ENCODE results near the gene TGFBR2.

The TGFBR2 gene

DNA sequence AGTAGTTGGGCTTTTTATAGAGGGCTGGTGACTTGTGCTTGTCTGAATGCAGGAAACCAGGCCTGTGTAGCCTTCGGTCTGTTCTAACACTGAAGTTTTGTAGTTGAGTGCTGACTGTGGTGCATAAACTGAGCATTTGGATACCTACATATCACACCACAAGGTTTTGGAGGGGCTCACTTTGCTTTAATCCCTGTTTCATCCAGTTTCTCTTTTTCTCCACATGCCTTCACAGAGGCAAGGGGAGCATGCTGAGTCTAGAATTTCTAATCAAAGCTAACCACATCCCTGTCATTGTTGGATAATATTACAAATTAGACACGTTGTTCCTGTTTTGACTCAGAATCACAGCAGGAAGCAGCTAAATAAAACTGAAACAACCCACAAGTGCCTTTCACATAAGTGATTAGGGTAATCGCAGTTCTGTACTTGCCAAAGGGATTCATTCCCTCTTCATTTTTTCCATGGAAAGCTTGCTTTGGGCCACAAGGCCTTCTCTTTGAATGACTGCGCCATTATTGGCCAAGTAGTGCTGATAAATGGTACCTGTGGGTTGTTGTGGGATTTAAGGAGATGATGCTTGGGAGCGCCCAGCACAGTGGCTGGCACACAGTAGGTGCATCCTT, 48.9 kb downstream of the TGFBR2 start (continued):
- TF ChIP-seq ZIC2 (tag by site-specific recombination; IDR thresholded peaks at IDR 0.05) (peak; percentile 51), ZBTB17 (tag by site-specific recombination; IDR thresholded peaks at IDR 0.05) (peak; percentile 27; the same call in 1 of the 2 replicates), ZNF548 (tag by site-specific recombination; IDR thresholded peaks at IDR 0.05) (no peak), ZNF560 (tag by site-specific recombination; IDR thresholded peaks at IDR 0.05; ENCODE audit: borderline replicate concordance) (no peak), ZNF24 (tag by site-specific recombination; IDR thresholded peaks at IDR 0.05) (0 out of 2 replicates have a peak, but pooled peaks have one; percentile 53), ZNF155 (tag by site-specific recombination; IDR thresholded peaks at IDR 0.05) (no peak), BCL11B (tag by site-specific recombination; IDR thresholded peaks at IDR 0.05; ENCODE audit: low read depth) (peak; percentile 68; the same call in 1 of the 2 replicates), FEZF1 (tag by site-specific recombination; IDR thresholded peaks at IDR 0.05) (peak; percentile 90), ZNF707 (tag by site-specific recombination; IDR thresholded peaks at IDR 0.05) (no peak), EGR2 (tag by site-specific recombination; IDR thresholded peaks at IDR 0.05; ENCODE audit: low read depth) (no peak), ZNF223 (tag by site-specific recombination; IDR thresholded peaks at IDR 0.05) (no peak), ZNF248 (tag by site-specific recombination; IDR thresholded peaks at IDR 0.05) (no peak), ZNF843 (tag by site-specific recombination; IDR thresholded peaks at IDR 0.05) (peak; percentile 93), IKZF3 (tag by site-specific recombination; IDR thresholded peaks at IDR 0.05) (no peak), ZNF777 (tag by site-specific recombination; IDR thresholded peaks at IDR 0.05; ENCODE audit: borderline replicate concordance) (no peak), ZNF426 (tag by site-specific recombination; IDR thresholded peaks at IDR 0.05) (no peak), ZNF16 (tag by site-specific recombination; IDR thresholded peaks at IDR 0.05; ENCODE audit: low read depth) (no peak), GFI1B (tag by site-specific recombination; IDR thresholded peaks at IDR 0.05) (peak; percentile 96), ZNF302 (tag by site-specific recombination; IDR thresholded peaks at IDR 0.05; ENCODE audit: low read depth) (no peak), ZNF48 (tag by site-specific recombination; IDR thresholded peaks at IDR 0.05) (no peak), GLI2 (tag by site-specific recombination; IDR thresholded peaks at IDR 0.05; ENCODE audit: borderline replicate concordance, low read depth) (peak; percentile 73), SP7 (tag by site-specific recombination; IDR thresholded peaks at IDR 0.05) (peak; percentile 82), ZNF621 (tag by site-specific recombination; IDR thresholded peaks at IDR 0.05) (no peak), ZNF23 (tag by site-specific recombination; IDR thresholded peaks at IDR 0.05; ENCODE audit: borderline replicate concordance) (no peak), ZBTB20 (tag by site-specific recombination; IDR thresholded peaks at IDR 0.05) (no peak), YY2 (tag by site-specific recombination; IDR thresholded peaks at IDR 0.05) (no peak), ZNF629 (tag by site-specific recombination; IDR thresholded peaks at IDR 0.05) (peak; percentile 71), HOXD13 (CRISPR knock-in tag; IDR thresholded peaks at IDR 0.05; ENCODE audit: borderline replicate concordance) (no peak), ZNF585B (tag by site-specific recombination; IDR thresholded peaks at IDR 0.05) (no peak), ZXDB (tag by site-specific recombination; IDR thresholded peaks at IDR 0.05) (peak; percentile 45), ZNF558 (tag by site-specific recombination; IDR thresholded peaks at IDR 0.05) (no peak), GLIS2 (tag by site-specific recombination; IDR thresholded peaks at IDR 0.05) (no peak)
- TF ChIP-seq, protein P1, sequence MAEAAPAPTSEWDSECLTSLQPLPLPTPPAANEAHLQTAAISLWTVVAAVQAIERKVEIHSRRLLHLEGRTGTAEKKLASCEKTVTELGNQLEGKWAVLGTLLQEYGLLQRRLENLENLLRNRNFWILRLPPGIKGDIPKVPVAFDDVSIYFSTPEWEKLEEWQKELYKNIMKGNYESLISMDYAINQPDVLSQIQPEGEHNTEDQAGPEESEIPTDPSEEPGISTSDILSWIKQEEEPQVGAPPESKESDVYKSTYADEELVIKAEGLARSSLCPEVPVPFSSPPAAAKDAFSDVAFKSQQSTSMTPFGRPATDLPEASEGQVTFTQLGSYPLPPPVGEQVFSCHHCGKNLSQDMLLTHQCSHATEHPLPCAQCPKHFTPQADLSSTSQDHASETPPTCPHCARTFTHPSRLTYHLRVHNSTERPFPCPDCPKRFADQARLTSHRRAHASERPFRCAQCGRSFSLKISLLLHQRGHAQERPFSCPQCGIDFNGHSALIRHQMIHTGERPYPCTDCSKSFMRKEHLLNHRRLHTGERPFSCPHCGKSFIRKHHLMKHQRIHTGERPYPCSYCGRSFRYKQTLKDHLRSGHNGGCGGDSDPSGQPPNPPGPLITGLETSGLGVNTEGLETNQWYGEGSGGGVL (tag by site-specific recombination; IDR thresholded peaks at IDR 0.05) = 0 out of 2 replicates have a peak, but pooled peaks have one; percentile 14
- TF ChIP-seq, protein P2, sequence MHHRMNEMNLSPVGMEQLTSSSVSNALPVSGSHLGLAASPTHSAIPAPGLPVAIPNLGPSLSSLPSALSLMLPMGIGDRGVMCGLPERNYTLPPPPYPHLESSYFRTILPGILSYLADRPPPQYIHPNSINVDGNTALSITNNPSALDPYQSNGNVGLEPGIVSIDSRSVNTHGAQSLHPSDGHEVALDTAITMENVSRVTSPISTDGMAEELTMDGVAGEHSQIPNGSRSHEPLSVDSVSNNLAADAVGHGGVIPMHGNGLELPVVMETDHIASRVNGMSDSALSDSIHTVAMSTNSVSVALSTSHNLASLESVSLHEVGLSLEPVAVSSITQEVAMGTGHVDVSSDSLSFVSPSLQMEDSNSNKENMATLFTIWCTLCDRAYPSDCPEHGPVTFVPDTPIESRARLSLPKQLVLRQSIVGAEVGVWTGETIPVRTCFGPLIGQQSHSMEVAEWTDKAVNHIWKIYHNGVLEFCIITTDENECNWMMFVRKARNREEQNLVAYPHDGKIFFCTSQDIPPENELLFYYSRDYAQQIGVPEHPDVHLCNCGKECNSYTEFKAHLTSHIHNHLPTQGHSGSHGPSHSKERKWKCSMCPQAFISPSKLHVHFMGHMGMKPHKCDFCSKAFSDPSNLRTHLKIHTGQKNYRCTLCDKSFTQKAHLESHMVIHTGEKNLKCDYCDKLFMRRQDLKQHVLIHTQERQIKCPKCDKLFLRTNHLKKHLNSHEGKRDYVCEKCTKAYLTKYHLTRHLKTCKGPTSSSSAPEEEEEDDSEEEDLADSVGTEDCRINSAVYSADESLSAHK (tag by site-specific recombination; IDR thresholded peaks at IDR 0.05) = 0 out of 2 replicates have a peak, but pooled peaks have one; percentile 55
- TF ChIP-seq, protein P3, sequence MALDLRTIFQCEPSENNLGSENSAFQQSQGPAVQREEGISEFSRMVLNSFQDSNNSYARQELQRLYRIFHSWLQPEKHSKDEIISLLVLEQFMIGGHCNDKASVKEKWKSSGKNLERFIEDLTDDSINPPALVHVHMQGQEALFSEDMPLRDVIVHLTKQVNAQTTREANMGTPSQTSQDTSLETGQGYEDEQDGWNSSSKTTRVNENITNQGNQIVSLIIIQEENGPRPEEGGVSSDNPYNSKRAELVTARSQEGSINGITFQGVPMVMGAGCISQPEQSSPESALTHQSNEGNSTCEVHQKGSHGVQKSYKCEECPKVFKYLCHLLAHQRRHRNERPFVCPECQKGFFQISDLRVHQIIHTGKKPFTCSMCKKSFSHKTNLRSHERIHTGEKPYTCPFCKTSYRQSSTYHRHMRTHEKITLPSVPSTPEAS (tag by site-specific recombination; IDR thresholded peaks at IDR 0.05) = no peak
- TF ChIP-seq, protein P4, sequence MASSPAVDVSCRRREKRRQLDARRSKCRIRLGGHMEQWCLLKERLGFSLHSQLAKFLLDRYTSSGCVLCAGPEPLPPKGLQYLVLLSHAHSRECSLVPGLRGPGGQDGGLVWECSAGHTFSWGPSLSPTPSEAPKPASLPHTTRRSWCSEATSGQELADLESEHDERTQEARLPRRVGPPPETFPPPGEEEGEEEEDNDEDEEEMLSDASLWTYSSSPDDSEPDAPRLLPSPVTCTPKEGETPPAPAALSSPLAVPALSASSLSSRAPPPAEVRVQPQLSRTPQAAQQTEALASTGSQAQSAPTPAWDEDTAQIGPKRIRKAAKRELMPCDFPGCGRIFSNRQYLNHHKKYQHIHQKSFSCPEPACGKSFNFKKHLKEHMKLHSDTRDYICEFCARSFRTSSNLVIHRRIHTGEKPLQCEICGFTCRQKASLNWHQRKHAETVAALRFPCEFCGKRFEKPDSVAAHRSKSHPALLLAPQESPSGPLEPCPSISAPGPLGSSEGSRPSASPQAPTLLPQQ (tag by site-specific recombination; IDR thresholded peaks at IDR 0.05) = no peak

All from HEK293 (cell line).